Smooth muscle cell (in vitro differentiated cells): ENCODE measurements around the gene LIPC. TPM values are rescaled to one million over a fixed set of nuclear protein-coding genes. Genes with fewer than 3 reads are reported as not detected.

Experiments used
- DNase-seq: peaks from one replicate; lab custom pipeline; 2025; ENCODE audit not compliant: unreplicated experiment; lab: John Stamatoyannopoulos, UW
- H2AFZ ChIP-seq: fragments of 200-600 bp; sonication (generic); 2 replicates; pipeline ENCODE4 v1.6.0; 2016; ENCODE audit warnings: antibody characterized with exemption, low read depth, mild to moderate bottlenecking
- H3F3A ChIP-seq: fragments of 200-600 bp; sonication (generic); 2 replicates; pipeline ENCODE4 v1.6.0; 2017; ENCODE audit warnings: antibody characterized with exemption, low read depth
- H3K27ac ChIP-seq: fragments of 200-600 bp; sonication (generic); 2 replicates; pipeline ENCODE4 v1.5.1; 2016; ENCODE audit warnings: low read depth, mild to moderate bottlenecking
- H3K27me3 ChIP-seq: fragments of 200-600 bp; sonication (generic); 2 replicates; pipeline ENCODE4 v1.6.1; 2016; ENCODE audit warnings: low read depth, mild to moderate bottlenecking
- H3K36me3 ChIP-seq: fragments of 200-600 bp; sonication (generic); 2 replicates; pipeline ENCODE4 v1.5.1; 2016; ENCODE audit warnings: low read depth
- H3K4me1 ChIP-seq: fragments of 200-600 bp; sonication (generic); 2 replicates; pipeline ENCODE4 v1.5.1; 2016; ENCODE audit warnings: low read depth
- H3K4me2 ChIP-seq: fragments of 200-600 bp; sonication (generic); 2 replicates; pipeline ENCODE4 v1.6.0; 2016; ENCODE audit warnings: mild to moderate bottlenecking
- H3K4me3 ChIP-seq: fragments of 200-600 bp; sonication (generic); 2 replicates; pipeline ENCODE4 v1.5.1; 2016; ENCODE audit warnings: mild to moderate bottlenecking
- H3K79me2 ChIP-seq: fragments of 200-600 bp; sonication (generic); 2 replicates; pipeline ENCODE4 v1.6.0; 2016; ENCODE audit warnings: low read depth, mild to moderate bottlenecking
- H3K9ac ChIP-seq: fragments of 200-600 bp; sonication (generic); 2 replicates; pipeline ENCODE4 v1.6.0; 2016; ENCODE audit warnings: low read depth
- H3K9me3 ChIP-seq: fragments of 200-600 bp; sonication (generic); replicated peaks from 2 replicates; pipeline ENCODE4 v1.5.1; 2016; ENCODE audit warnings: low read depth
- H4K20me1 ChIP-seq: fragments of 200-600 bp; sonication (generic); 2 replicates; pipeline ENCODE4 v1.6.0; 2016; ENCODE audit warnings: low read depth
- CTCF ChIP-seq: fragments of 200-600 bp; sonication (generic); IDR thresholded peaks from 2 replicates; pipeline ENCODE4 v1.5.1; 2017; ENCODE audit warnings: borderline replicate concordance, mild to moderate bottlenecking, antibody characterized with exemption; ENCODE audit not compliant: insufficient read depth, poor library complexity, severe bottlenecking
- WGBS: methylation state at CpG from one replicate; pipeline ENCODE4 v1.1.7; 2016; ENCODE audit warnings: low lambda C conversion rate; 5-methylcytosine and 5-hydroxymethylcytosine counted together
- polyA plus RNA-seq: library from polyadenylated mRNA; unstranded; fragments of >200 nt; fragmentation: Nextera tagmentation; extraction: Ambion mirVana; gene quantifications from 2 replicates; pipeline ENCODE4 v1.2.1, GENCODE V29; 2016
- total RNA-seq: library from RNA; depleted of rRNA; stranded (reverse); fragments of >200 nt; gene quantifications from 2 replicates; pipeline ENCODE4 v1.2.3, GENCODE V29; 2014

LIPC gene
- total and polyA plus RNA-seq, 2 experiments from 2014 or later: not detected

- H3K4me1 ChIP-seq: no peaks in the 10 kb centered on the region
- no peaks in the 10 kb centered on the region for H3K9me3 ChIP-seq
- 98% methylated on average over 3 of the region's 3 CpGs for WGBS
These were observed 151.5 kb downstream of the LIPC start for GRCh38 chr15:58583171-58583908.

GRCh38 chr15:58584789-58585461, 153.1 kb downstream of the LIPC start:
- Histone ChIP-seq H3K27me3 (no peaks in the 10 kb centered on the region), H3K9ac (no peak overlapping the region), H3F3A (no peaks in the 10 kb centered on the region), H3K79me2 (no peaks in the 10 kb centered on the region), H3K4me2 (no peak overlapping the region), H3K27ac (no peak overlapping the region), H3K4me1 (no peaks in the 10 kb centered on the region), H2AFZ (no peak overlapping the region), H4K20me1 (no peaks in the 10 kb centered on the region), H3K4me3 (no peak overlapping the region), H3K36me3 (no peaks in the 10 kb centered on the region), H3K9me3 (no peaks in the 10 kb centered on the region)
- no peak for DNase-seq
- WGBS: 62% methylated on average over 6 of the region's 6 CpGs
- no peak for TF ChIP-seq CTCF

More at GRCh38 chr15:58583171-58583908, 151.5 kb downstream of the LIPC start:
- Histone ChIP-seq H3K4me2 (no peak overlapping the region), H3K4me3 (no peak overlapping the region), H4K20me1 (no peaks in the 10 kb centered on the region), H3K36me3 (no peaks in the 10 kb centered on the region), H3K9ac (no peak overlapping the region), H3K79me2 (no peaks in the 10 kb centered on the region), H3K27me3 (no peaks in the 10 kb centered on the region), H3F3A (no peaks in the 10 kb centered on the region), H2AFZ (no peak overlapping the region), H3K27ac (no peak overlapping the region)
- TF ChIP-seq CTCF: no peak
- DNase-seq: no peak

- H3K4me1 ChIP-seq: no peaks in the 10 kb centered on the region
- no peak overlapping the region for H3K4me3 ChIP-seq
- H4K20me1 ChIP-seq: no peaks in the 10 kb centered on the region
- H3K27ac ChIP-seq: no peak overlapping the region
- TF ChIP-seq CTCF: no peak
- no peaks in the 10 kb centered on the region for H3F3A ChIP-seq
- H2AFZ ChIP-seq: no peak overlapping the region
- H3K36me3 ChIP-seq: no peaks in the 10 kb centered on the region
- no peaks in the 10 kb centered on the region for H3K79me2 ChIP-seq
- no peak for DNase-seq
- H3K4me2 ChIP-seq: no peak overlapping the region
- 95% methylated on average over 5 of the region's 5 CpGs for WGBS
- H3K9me3 ChIP-seq: no peaks in the 10 kb centered on the region
- no peak overlapping the region for H3K9ac ChIP-seq
- no peaks in the 10 kb centered on the region for H3K27me3 ChIP-seq
These were observed 154.1 kb downstream of the LIPC start for GRCh38 chr15:58585693-58586443.
